H9 (cell line): ENCODE data around the gene PROX1. TPM values are rescaled to one million over a fixed set of nuclear protein-coding genes. Genes with fewer than 3 reads are reported as not detected.

Experiments
- DNase-seq: peaks from one replicate; pipeline ENCODE4 v3.0.0-alpha.2; 2017
- H2AFZ ChIP-seq: one replicate; pipeline ENCODE4 v1.6.1; 2013; ENCODE audit warnings: mild to moderate bottlenecking, low read length, control low read depth, moderate library complexity
- H2AK5ac ChIP-seq: 2 replicates; pipeline ENCODE4 v1.6.1; 2013; ENCODE audit warnings: low read length, control low read depth, mixed read lengths; ENCODE audit not compliant: insufficient read length
- H2BK120ac ChIP-seq: one replicate; pipeline ENCODE4 v1.6.1; 2013; ENCODE audit warnings: low read depth, mild to moderate bottlenecking, low read length, control low read depth, inconsistent platforms; ENCODE audit not compliant: poor library complexity, severe bottlenecking
- H2BK12ac ChIP-seq: 2 replicates; pipeline ENCODE4 v1.6.1; 2013; ENCODE audit warnings: low read length, control low read depth, mixed read lengths, low read depth; ENCODE audit not compliant: insufficient read length
- H2BK15ac ChIP-seq: 2 replicates; pipeline ENCODE4 v1.6.1; 2013; ENCODE audit warnings: low read depth, low read length, control low read depth
- H2BK20ac ChIP-seq: one replicate; pipeline ENCODE4 v1.6.1; 2013; ENCODE audit warnings: low read depth, mild to moderate bottlenecking, low read length, control low read depth, inconsistent platforms; ENCODE audit not compliant: poor library complexity, severe bottlenecking
- H2BK5ac ChIP-seq: 2 replicates; pipeline ENCODE4 v1.6.1; 2013; ENCODE audit warnings: low read length, control low read depth, mixed read lengths; ENCODE audit not compliant: insufficient read length
- H3K14ac ChIP-seq: 2 replicates; pipeline ENCODE4 v1.6.1; 2013; ENCODE audit warnings: low read length, control low read depth; ENCODE audit not compliant: insufficient read depth
- H3K18ac ChIP-seq: 2 replicates; pipeline ENCODE4 v1.6.1; 2013; ENCODE audit warnings: low read depth, mild to moderate bottlenecking, mixed read lengths, low read length, control low read depth; ENCODE audit not compliant: insufficient read length
- H3K23ac ChIP-seq: 2 replicates; pipeline ENCODE4 v1.6.1; 2013; ENCODE audit warnings: low read length, control low read depth, mixed read lengths, low read depth; ENCODE audit not compliant: insufficient read length
- H3K23me2 ChIP-seq: 2 replicates; pipeline ENCODE4 v1.6.1; 2013; ENCODE audit warnings: low read depth, mild to moderate bottlenecking, mixed read lengths, low read length, control low read depth; ENCODE audit not compliant: insufficient read length, poor library complexity, severe bottlenecking
- H3K27ac ChIP-seq: 2 replicates; pipeline ENCODE4 v1.5.1; 2013; ENCODE audit warnings: low read length, control low read depth, mixed read lengths, low read depth; ENCODE audit not compliant: insufficient read length
- H3K27me3 ChIP-seq: 2 replicates; pipeline ENCODE4 v1.6.1; 2013; ENCODE audit warnings: low read length, control low read depth, inconsistent platforms; ENCODE audit not compliant: insufficient read depth
- H3K4ac ChIP-seq: 2 replicates; pipeline ENCODE4 v1.6.1; 2013; ENCODE audit warnings: low read depth, mild to moderate bottlenecking, control low read depth, inconsistent platforms, low read length, moderate library complexity
- H3K4me1 ChIP-seq: 2 replicates; pipeline ENCODE4 v1.6.1; 2013; ENCODE audit warnings: low read length, control low read depth, inconsistent platforms; ENCODE audit not compliant: insufficient read depth
- H3K4me2 ChIP-seq: 2 replicates; pipeline ENCODE4 v1.6.1; 2013; ENCODE audit warnings: low read length, control low read depth, mixed read lengths; ENCODE audit not compliant: insufficient read length, insufficient read depth
- H3K56ac ChIP-seq: 2 replicates; pipeline ENCODE4 v1.6.1; 2013; ENCODE audit warnings: low read depth, mild to moderate bottlenecking, mixed read lengths, low read length, control low read depth; ENCODE audit not compliant: insufficient read length
- H3K79me1 ChIP-seq: 2 replicates; pipeline ENCODE4 v1.6.1; 2013; ENCODE audit warnings: low read depth, mild to moderate bottlenecking, moderate library complexity, low read length, control low read depth, inconsistent platforms; ENCODE audit not compliant: insufficient read depth, poor library complexity, severe bottlenecking
- H3K79me2 ChIP-seq: 2 replicates; pipeline ENCODE4 v1.6.1; 2013; ENCODE audit warnings: low read length, control low read depth, inconsistent platforms; ENCODE audit not compliant: insufficient read depth
- H3K9ac ChIP-seq: 2 replicates; pipeline ENCODE4 v1.6.1; 2013; ENCODE audit warnings: low read length, control low read depth, mixed read lengths; ENCODE audit not compliant: insufficient read length; ENCODE audit errors: extremely low read depth
- H3K9me3 ChIP-seq: one replicate; pipeline ENCODE4 v1.6.1; 2013; ENCODE audit warnings: low read depth, low read length, inconsistent platforms; ENCODE audit not compliant: control insufficient read depth
- H3T11ph ChIP-seq: one replicate; pipeline ENCODE4 v1.6.1; 2013; ENCODE audit warnings: mild to moderate bottlenecking, low read length, control low read depth, inconsistent platforms
- H4K20me1 ChIP-seq: one replicate; pipeline ENCODE4 v1.6.1; 2013; ENCODE audit not compliant: control insufficient read depth, insufficient read length, insufficient read depth
- H4K5ac ChIP-seq: 2 replicates; pipeline ENCODE4 v1.6.1; 2013; ENCODE audit warnings: low read depth, mild to moderate bottlenecking, mixed read lengths, low read length, control low read depth; ENCODE audit not compliant: insufficient read length
- H4K8ac ChIP-seq: replicated peaks from 2 replicates; pipeline ENCODE4 v1.6.1; 2013; ENCODE audit warnings: low read length, control low read depth, mixed read lengths, low read depth; ENCODE audit not compliant: insufficient read length
- H4K91ac ChIP-seq: 2 replicates; pipeline ENCODE4 v1.6.1; 2013; ENCODE audit warnings: low read depth, mild to moderate bottlenecking, moderate library complexity, mixed read lengths, low read length, control low read depth; ENCODE audit not compliant: insufficient read length
- H3K27ac Mint-ChIP-seq, 3 experiments: 2 replicates in 2 of 3; 3 replicates in 1 of 3; pipeline ENCODE4 v1.8.0; 2020 to 2021; ENCODE audit warnings: mixed read lengths in 3 of 3, mild to moderate bottlenecking in 1 of 3, moderate library complexity in 1 of 3
- H3K27me3 Mint-ChIP-seq: 2 replicates; pipeline ENCODE4 v1.8.0; 2021; ENCODE audit warnings: low read depth, mild to moderate bottlenecking, moderate library complexity, mixed read lengths
- H3K36me3 Mint-ChIP-seq, 3 experiments: 2 replicates in 2 of 3; 3 replicates in 1 of 3; pipeline ENCODE4 v1.8.0; 2020 to 2021; ENCODE audit warnings: low read depth in 3 of 3, mixed read lengths in 3 of 3; ENCODE audit not compliant: insufficient read depth in 1 of 3
- H3K4me1 Mint-ChIP-seq, 2 experiments: 2 replicates each; pipeline ENCODE4 v1.8.0; 2020; ENCODE audit warnings: mixed read lengths in 2 of 2
- H3K4me3 Mint-ChIP-seq, 2 experiments: 2 replicates in 1 of 2; 3 replicates in 1 of 2; pipeline ENCODE4 v1.8.0; 2020 to 2021; ENCODE audit warnings: mild to moderate bottlenecking in 2 of 2, mixed read lengths in 2 of 2, moderate library complexity in 1 of 2
- H3K9me3 Mint-ChIP-seq, 2 experiments: 2 replicates in 1 of 2; 3 replicates in 1 of 2; pipeline ENCODE4 v1.8.0; 2020; ENCODE audit warnings: mild to moderate bottlenecking in 2 of 2, mixed read lengths in 2 of 2, moderate library complexity in 1 of 2
- WGBS: extraction: QIAGEN DNeasy Blood & Tissue Kit; methylation state at CpG from one replicate; pipeline ENCODE4 v1.1.7; 2013; ENCODE audit warnings: missing lambda C conversion rate, low lambda C conversion rate, mixed read lengths; ENCODE audit not compliant: insufficient read length; ENCODE audit errors: extremely low coverage; 5-methylcytosine and 5-hydroxymethylcytosine counted together
- total RNA-seq: library from RNA; stranded (reverse); gene quantifications from 2 replicates; pipeline ENCODE4 v1.2.1, GENCODE V29; 2021
- TF ChIP-seq, protein P1 (sequence below): fragments of 200-600 bp; sonication (generic); conservative IDR thresholded peaks from 3 replicates; pipeline ENCODE4 v1.8.0; 2021; ENCODE audit warnings: antibody characterized with exemption, mild to moderate bottlenecking

The PROX1 gene
- total RNA-seq, 1 experiment from 2014 or later: 0.72 TPM

GRCh38 chr1:214058076-214058475 is 70.3 kb downstream of the PROX1 start:
- Histone ChIP-seq H3K23ac (no peak overlapping the region), H3K4me1 (no peaks in the 10 kb centered on the region), H2BK5ac (no peak overlapping the region), H4K91ac (no peak overlapping the region), H4K8ac (no peak overlapping the region), H3K79me1 (no peaks in the 10 kb centered on the region), H3K4me2 (no peak overlapping the region), H4K20me1 (no peaks in the 10 kb centered on the region), H3K18ac (no peak overlapping the region), H3K14ac (no peak overlapping the region), H3K23me2 (no peaks in the 10 kb centered on the region), H2AK5ac (no peak overlapping the region), H3T11ph (no peak overlapping the region), H2AFZ (no peak overlapping the region), H3K9me3 (no peaks in the 10 kb centered on the region), H3K56ac (no peak overlapping the region), H3K27me3 (no peaks in the 10 kb centered on the region), H3K79me2 (no peaks in the 10 kb centered on the region), H2BK12ac (no peak overlapping the region), H2BK15ac (no peak overlapping the region), H3K4ac (no peak overlapping the region), H3K9ac (no peak overlapping the region), H2BK120ac (no peak overlapping the region), H2BK20ac (no peak overlapping the region), H4K5ac (no peak overlapping the region), H3K27ac (no peak overlapping the region)
- Mint-ChIP-seq H3K4me1 (no peaks in the 10 kb centered on the region), H3K36me3 (no peaks in the 10 kb centered on the region), H3K27me3 (peaks cover 3% of the 10 kb centered on the region), H3K9me3 (no peaks in the 10 kb centered on the region), H3K27ac (no peak overlapping the region), H3K4me3 (no peak overlapping the region)
- DNase-seq: no peak
- TF ChIP-seq, protein P1, sequence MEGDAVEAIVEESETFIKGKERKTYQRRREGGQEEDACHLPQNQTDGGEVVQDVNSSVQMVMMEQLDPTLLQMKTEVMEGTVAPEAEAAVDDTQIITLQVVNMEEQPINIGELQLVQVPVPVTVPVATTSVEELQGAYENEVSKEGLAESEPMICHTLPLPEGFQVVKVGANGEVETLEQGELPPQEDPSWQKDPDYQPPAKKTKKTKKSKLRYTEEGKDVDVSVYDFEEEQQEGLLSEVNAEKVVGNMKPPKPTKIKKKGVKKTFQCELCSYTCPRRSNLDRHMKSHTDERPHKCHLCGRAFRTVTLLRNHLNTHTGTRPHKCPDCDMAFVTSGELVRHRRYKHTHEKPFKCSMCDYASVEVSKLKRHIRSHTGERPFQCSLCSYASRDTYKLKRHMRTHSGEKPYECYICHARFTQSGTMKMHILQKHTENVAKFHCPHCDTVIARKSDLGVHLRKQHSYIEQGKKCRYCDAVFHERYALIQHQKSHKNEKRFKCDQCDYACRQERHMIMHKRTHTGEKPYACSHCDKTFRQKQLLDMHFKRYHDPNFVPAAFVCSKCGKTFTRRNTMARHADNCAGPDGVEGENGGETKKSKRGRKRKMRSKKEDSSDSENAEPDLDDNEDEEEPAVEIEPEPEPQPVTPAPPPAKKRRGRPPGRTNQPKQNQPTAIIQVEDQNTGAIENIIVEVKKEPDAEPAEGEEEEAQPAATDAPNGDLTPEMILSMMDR: no peak
- WGBS: no CpG with 5 or more reads among the region's 5 CpGs
